HL-60/S4 (cell line): ENCODE measurements around the gene TRHDE.
"Not testable (repeated sequence)": the region's sequence is repeated elsewhere in the genome, so short reads cannot be mapped to it uniquely, and the experiment has no call there.

Experiments used
- in situ Hi-C: fragments of 300-500 bp; cut with MboI; formaldehyde crosslinking; loops from 2 replicates; pipeline ENCODE4 v1.14.3; 2022; ENCODE audit warnings: low sequenced_read_pairs

The TRHDE gene

DNA sequence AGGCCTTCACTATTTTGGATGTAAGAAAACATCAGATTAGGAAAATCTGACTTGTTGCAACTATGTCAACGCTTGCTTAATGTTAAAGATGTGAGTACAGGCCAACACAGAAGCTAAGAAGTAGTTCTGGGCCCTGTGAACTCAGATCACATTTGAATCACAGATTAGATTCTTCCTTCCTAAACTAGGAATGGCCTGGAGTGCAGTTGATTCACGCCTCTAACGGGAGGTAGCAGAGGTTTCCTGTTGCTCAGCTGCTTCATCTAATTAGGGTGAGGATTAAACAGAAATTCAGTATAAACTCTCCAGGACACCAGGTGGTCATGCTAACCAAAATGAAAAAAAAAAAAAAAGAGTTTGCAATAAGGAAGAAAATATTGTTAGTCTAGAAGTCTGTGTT is 314.3 kb downstream of the TRHDE start:
- in situ Hi-C loops, result no loop called here

DNA sequence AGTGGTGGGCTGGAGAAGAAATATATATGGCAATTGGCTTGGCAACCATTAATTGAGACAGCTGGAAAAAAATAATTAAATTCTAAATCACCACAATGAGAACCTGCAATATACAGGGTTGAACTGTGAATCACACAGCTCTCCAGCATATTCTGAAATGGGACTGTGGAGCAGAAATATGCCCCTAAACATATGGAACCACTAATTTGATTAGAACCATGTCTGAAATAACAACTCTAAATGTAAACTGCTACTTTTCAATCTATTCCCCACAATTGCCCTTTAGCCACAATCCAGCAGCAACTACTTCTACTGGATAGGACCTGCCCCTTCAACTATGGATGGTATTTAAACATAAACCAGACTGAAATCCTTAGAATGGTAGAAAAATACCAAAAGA is 330.4 kb downstream of the TRHDE start:
- in situ Hi-C loops, result no loop called here

DNA sequence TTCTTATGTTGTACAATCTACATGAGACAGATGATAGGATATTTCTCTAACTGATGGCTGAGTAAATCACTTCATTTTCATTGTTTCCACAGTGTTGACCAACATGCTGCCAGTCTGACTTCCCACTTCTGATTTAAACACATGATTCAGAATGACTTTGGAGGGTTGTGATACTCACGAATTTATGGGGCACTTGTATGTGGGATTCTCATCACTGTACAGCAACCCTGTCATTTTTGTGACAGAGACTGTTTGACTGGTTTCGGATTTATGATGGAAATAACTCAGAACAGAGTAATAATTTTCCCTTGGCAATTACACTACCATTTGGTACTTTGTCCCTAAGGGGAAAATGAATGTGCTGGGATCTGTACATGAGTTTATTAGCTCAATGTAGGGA is 333.8 kb downstream of the TRHDE start:
- in situ Hi-C loops, result no loop called here

DNA sequence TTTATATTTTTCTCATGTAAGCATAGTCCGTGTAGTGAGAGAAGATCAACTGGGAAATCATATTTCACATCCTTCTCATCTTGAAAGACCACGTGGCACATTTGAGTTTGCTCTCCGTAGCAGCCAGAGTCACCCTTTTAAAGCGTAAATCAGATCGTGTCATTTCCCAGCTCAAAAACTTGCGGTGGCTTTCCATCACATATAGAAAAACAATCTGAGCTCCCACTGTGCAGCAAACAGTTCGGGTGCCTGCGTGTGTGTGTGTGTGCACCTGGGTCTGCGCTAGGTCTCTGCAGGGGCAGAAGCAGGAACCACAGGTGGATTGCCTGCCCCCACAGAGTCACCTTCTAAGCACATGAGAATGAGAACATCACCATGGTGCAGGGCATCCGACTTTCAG is 338.2 kb downstream of the TRHDE start:
- in situ Hi-C loops, result no loop called here

DNA sequence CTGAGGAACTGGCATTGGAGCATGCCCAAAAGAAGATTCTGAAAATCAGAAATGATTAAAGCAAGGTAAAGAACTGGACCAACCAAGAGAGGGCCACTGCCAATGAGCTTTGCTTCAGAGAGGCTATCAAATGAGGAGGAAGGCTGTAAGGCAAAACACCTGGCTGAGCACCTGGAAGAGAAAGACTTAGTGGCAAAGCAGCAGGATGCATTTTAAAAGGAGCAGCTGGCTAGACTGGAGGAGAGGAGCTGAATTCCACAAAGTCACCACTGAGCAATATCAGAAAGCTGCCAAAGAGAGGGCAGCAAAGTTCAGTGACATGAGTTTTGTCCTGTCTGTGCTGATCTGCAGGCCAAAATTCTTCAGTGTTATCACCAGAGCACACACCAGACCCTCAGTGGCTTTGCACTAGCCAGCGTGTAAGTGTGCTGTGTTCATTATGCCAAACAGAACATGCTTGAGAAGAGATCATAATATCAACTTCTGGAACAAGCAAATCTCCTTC is 338.7 kb downstream of the TRHDE start:
- in situ Hi-C loops, result no loop called here

GRCh38 chr12:72612171-72612570 is 340.0 kb downstream of the TRHDE start:
- in situ Hi-C loops, result no loop called here

DNA sequence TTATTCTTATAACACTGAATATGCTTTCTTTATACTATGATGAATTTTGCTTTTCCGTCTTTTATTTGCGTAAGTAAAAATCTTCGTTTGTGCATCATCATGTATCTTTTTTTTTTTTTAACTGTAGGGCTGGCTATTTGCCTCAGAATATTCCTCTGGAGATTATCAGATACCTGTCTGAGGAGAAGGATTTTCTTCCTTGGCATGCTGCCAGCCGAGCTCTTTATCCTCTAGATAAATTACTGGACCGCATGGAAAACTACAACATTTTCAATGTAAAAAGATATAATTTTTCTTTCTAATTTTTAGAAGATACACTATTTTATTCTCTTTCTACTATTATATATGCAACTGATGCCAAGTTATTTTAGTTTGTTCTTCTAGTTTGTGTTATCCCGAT is 346.6 kb downstream of the TRHDE start:
- in situ Hi-C loops, result no loop called here

DNA sequence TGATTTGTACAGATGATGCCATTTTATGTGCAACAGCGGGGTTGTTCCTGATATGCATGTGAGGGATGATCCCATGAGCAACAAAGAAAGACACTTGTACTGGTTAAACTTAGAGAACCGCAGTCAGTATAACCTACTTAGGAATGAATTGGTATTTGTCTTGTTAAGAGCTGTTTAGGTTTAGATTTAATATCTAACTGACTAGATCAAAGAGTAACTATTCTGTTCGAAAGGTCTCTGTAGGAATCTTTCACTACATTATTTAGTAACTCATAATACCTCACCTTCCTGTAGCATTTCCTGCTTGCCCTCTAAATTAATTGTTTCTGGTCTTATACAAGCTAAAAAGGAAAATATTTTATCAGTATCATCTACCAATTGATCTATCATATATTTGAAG is 350.4 kb downstream of the TRHDE start:
- in situ Hi-C loops, result no loop called here

DNA sequence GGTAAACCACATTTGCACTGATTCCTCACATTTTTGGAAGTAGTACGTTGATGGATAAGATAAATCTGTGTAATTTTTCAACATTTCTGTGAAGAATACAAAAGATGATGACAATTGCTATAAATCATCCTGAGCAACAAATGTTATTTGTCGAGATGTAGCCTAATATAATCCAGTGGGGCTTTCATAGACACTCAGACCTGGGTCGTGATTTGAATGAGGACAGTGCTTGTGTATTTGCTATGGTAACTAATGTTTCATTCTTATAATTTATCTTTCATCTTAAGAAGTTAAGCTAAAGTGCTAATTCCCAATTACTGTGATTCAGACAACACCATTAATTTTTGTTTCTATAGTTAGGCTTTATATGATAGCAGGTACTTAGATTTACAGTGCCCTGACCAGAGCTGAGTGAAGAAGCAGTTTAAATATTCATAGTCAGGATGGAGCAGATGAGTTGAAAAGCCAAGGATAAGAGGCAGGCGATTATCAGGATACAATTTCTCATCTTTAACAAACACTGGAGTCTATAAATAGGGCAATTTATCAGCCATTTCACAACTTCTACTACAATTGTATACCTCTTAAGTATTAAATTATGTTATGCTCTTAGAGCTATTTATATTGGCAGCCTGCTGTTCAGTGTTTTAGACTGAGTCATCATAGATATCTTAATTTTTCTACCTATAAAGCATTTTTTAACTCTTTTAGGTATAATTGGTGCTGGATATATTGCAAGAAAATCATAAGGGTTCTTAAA is 359.9 kb downstream of the TRHDE start:
- in situ Hi-C loops, result no loop called here

GRCh38 chr12:72642706-72643105 is 370.5 kb downstream of the TRHDE start:
- in situ Hi-C loops, result no loop called here

DNA sequence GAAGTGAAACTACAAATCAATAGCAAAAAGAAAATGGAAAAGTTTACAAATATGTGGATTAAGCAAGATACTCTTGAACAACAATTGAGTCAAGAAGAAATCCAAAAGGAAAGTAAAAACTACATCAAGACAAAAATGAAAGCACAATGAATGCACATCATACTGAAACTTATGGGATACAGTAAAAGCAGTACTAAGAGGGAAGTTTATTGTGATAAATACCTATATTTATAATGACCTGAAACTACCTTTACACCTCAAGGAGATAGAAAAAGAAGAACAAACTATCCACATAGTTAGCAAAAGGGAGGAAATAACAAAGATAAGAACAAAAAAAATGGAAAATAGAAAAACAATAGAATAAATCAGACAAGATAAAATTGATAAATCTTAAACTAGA is 375.0 kb downstream of the TRHDE start:
- in situ Hi-C loops, result no loop called here

- in situ Hi-C loops, result no loop called here
Measured at GRCh38 chr12:72658615-72659014, 386.4 kb downstream of the TRHDE start.

DNA sequence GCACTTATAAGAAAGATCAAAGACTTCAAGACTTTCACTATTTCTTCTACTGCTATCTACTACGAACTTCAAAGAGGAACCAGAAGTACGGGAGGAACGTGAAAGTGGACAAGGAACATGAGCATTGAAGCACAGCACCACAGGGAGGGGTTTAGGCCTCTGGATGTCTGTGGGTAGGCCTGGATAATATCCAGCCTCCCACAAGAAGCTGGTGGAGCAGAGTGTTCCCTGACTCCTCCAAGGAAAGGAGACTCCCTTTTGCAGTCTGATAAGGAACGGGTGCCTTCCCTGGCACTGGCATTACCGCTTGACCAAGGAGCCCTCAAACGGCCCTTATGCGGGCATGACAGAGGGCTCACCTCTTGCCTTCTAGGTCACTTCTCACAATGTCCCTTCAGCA is 388.0 kb downstream of the TRHDE start:
- in situ Hi-C loops, result not testable (repeated sequence)

DNA sequence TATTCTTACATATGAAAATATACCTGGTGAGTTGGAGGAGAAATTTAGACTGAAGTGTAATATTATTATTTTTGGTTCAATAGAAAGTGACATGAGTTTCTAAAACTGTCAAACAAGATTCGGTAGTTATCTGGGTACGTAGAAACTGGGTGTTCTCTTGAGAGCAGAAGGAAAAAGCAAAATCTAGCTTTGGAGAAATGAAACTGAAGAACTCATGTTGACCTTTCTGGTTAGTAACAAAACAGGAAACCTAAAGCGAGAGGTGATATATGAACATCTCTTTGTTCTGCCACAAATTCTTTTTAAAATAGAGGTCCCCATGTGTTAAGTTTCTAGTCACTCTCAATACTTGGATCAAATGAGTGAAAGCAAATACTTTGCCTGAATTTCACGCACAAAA is 401.7 kb downstream of the TRHDE start:
- in situ Hi-C loops, result no loop called here

DNA sequence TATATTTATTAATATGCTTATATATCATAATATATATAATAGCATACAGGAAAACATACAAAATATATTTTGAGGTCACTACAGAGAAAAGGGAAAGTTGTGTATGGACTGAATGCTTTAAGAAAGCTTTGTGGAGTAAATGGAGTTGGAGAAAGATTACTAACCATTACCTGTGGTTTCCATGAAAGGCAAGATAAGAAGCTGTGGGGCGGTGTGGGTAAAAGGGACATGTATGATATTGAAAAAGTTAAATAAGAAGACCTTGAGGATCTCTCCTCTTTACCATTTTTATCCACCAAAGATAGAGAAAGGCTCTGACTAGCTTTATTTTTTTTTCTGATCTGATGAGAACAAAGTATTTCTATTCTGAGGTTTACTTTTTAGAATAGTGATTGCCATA is 404.4 kb downstream of the TRHDE start:
- in situ Hi-C loops, result no loop called here

GRCh38 chr12:72677139-72677538 is 405.0 kb downstream of the TRHDE start:
- in situ Hi-C loops, result no loop called here

GRCh38 chr12:72677846-72678245 is 405.7 kb downstream of the TRHDE start:
- in situ Hi-C loops, result no loop called here

DNA sequence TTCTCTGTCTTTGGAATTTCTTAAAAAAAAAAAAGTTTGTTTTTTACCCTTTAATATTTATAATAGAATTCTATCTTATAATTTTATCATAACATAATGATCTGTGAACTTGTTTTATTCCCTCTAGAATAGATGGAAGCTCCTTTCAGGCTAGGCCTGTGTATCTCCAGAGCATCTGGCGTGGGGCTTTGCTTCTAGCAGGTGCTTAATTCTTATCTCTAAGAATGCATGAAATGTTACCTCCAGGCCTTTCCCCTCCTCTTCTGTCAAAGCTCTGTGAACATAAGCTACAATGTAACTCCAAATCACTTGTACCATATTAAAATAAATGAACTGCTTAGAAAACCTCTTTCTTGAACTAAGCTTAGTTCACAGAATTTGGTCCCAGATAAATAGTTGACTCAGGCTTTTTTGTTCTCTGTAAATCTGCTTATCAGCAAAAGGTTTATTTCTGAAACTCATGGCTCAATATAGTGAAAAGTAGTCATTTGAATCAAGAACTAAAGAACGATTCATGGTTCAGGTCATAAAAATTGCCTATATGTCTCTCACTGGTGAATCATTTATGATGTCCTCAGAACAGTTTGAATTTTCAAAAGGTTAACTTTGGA is 407.1 kb downstream of the TRHDE start:
- in situ Hi-C loops, result no loop called here

DNA sequence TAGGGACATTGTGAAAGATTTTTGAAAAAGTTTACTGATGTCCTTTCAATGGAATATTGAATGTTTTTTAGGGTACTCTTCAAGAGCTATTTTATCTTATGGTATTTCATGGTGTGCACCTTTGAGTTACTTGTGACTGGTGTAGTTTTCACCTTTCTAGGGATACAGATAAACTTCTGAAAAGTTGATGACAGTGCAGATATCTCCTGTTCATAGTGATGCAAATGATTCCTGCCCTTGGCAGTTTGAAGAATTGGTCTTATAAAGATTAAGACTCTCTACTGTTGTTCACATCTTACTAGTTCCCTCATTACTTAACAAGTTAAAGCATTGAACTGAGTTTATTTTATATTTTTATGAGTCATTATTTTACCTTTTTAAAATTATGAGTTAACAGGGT is 408.9 kb downstream of the TRHDE start:
- in situ Hi-C loops, result no loop called here

GRCh38 chr12:72684491-72684890 is 412.3 kb downstream of the TRHDE start:
- in situ Hi-C loops, result no loop called here

GRCh38 chr12:72692338-72692737 is 420.2 kb downstream of the TRHDE start:
- in situ Hi-C loops, result no loop called here

- in situ Hi-C loops, result no loop called here
Measured at GRCh38 chr12:72694193-72694592, 422.0 kb downstream of the TRHDE start.

DNA sequence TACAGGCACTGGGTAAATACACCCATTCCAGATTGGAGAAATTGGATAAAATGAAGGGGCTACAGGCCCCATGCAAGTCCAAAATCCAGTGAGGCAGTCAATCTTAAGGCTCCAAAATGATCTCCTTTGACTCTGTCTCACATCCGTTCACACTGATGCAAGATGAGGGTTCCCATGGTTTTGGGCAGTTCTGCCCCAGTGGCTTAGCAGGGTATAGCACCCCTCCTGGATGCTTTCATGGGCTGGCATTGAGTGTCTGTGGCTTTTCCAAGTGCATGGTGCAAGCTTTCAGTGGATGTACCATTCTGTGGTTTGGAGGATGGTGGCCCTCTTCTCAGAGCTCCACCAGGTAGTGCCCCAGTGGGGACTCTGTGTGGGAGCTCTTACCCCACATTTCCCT is 427.2 kb downstream of the TRHDE start:
- in situ Hi-C loops, result no loop called here
